NCI-H1436 (cell line): ENCODE data around the gene AACS.
"Not testable (repeated sequence)": the region's sequence is repeated elsewhere in the genome, so short reads cannot be mapped to it uniquely, and the experiment has no call there.

Source experiments
- DNase-seq: peaks from one replicate; lab custom pipeline; 2025; lab: John Stamatoyannopoulos, UW

AACS gene

DNA sequence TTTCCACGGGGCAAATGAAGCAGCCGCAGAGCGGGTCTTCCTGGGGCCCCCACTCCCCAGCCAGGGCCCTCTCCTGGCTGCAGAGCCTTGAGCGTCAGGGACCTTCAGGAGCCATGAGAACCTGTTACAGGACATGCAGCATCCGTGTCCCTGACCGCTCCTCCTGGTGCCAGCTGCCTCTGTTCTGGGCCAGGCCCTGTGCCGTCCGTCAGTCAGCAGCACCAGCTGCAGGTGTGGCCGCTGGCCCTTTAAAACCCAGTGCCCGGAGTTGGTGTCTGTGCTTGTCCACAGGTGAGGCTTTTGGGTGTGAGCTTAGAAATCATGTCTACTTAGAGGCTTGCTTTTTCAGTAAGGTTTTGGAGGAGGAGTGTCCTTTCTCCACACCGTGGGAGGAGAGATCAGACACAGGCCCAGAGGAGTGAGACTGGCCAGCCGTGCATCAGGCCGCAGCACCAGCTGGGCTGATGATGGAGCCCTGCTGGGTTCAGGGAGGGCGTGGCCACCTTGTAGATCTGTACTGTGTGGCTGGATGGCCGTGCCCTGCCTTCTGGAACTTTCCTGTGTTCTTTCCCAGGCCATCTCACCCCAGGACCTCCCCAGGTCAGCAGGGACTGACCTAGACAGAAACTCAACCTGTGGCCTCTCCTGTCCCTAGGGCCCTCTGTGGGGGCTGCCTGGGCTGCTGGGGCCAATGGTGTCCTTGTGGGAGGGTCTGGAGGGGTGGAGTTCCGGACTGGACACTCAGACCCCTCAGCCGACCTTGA, 27.1 kb downstream of the AACS start:
- no peak for DNase-seq

DNA sequence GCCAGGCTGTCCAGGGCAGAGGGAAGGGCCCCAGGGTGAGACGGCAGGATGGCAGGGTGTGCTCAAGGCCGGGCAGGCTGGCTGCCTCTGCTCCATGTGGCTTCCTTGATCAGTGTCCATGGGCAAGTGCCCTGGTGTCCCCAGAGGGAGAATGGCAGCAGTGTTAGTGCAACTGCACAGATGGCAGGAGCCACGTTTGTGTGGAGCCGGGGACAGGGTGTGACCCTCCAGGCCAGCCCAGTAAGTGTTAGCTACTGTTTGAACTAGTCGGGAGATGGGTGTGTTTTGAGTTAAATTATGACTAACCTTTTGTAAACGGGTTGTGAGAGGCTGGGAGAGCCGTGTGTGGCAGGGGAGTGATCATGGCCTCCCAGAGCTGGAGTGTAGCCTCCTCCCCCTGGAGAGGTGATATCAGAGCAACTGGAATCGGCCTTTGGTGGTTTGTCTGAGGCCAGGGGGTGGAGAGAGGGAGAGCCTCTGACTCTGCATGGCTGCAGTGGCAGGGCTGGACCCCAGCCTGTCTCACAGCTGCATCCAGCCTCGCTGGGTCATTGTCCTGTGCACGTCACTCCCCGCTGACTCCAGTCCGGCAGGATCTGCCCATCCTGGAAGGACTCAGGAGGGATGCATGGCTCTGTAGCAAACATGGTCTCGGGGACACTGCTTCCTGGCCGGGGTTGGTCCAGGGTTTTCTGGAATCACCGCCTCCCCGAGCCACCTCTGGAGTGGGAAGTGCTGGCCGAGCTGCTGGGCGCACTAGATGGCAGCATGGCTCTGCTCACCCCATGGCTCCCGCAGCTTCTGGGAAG, 27.8 kb downstream of the AACS start:
- no peak for DNase-seq

- DNase-seq: no peak
These were observed 28.6 kb downstream of the AACS start for GRCh38 chr12:125093681-125094330.

GRCh38 chr12:125096894-125097293, 31.7 kb downstream of the AACS start:
- DNase-seq: no peak

GRCh38 chr12:125097427-125097826, 32.2 kb downstream of the AACS start:
- DNase-seq: no peak

DNA sequence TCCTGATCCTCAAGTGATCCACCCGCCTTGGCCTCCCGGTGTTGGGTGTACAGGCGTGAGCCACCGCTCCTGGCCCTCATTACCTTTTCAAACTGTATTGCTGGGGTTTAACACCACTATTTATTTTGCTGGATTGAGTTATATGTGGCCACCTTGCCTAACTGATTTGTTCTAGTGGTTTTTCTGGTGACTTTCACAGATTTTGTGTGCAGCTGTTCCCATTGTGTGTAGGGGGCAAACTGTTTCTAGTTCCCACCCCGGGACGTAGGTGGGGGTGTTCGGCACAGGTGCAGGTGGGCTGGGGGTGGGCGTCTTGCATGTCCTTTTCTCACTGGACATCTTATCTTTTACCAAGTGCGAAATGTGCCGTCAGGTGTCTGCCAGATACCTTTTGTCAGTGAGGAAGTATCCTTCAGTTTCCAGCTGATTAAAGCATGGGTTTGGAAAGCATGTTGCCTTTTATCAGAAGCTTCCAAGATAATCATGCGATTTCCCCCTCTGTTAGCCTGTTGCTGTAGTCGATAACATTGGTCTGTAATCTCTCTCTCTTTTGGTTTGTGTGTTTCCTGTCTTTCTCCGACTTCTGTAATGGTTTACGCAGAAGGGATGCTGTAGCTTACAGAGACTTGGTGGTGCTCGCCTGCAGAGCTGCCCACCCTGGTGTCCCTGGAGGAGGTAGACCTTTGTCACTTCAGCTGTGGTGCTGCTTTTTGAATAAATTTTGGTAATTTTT, 33.6 kb downstream of the AACS start:
- DNase-seq: no peak

GRCh38 chr12:125099409-125099782, 34.2 kb downstream of the AACS start:
- DNase-seq: no peak

DNA sequence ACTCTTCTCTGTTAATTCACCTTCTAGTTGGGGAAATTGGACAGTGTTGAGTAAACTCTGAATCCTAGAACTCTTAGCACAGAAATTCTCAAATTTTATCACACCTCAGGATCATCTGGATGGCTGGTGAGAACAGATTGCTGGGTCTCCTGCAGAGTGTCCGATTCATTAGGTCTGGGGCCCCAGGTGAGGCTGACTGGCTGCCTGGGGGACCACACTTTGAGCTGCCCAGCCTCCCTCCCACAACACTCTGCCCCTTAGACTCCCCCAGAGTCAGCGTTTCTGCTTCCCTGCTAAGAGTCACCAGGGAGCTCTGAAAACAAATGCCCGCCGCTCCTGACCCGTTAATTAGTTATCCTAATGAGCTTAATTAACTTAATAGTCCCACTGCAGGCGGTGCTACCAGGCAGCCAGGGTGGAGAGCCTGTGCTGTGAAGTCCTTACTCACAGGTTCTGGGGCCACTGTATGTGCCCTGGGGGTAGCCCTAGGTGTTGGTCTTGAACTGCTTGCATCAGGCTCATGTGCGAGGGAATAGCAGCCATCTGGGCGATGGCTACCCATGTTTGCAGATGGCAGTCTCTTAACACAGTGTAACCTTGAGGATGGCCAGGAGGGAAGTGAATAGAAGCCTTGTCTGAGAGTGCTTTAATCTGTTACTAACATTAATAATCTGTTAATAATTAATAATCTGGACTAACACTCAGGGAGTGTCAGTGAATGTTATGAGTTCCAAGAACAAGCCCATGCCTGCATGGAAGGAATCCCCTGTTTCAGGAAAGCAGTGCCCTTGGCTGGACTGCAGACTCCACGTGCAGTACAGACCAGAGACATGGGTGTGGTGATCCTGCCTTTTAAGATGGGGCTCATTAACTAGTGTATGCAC, 35.6 kb downstream of the AACS start:
- DNase-seq: no peak

- no peak for DNase-seq
These were observed 39.7 kb downstream of the AACS start for GRCh38 chr12:125104982-125105381.

- DNase-seq: no peak
These were observed 40.4 kb downstream of the AACS start for GRCh38 chr12:125105600-125105999.

DNA sequence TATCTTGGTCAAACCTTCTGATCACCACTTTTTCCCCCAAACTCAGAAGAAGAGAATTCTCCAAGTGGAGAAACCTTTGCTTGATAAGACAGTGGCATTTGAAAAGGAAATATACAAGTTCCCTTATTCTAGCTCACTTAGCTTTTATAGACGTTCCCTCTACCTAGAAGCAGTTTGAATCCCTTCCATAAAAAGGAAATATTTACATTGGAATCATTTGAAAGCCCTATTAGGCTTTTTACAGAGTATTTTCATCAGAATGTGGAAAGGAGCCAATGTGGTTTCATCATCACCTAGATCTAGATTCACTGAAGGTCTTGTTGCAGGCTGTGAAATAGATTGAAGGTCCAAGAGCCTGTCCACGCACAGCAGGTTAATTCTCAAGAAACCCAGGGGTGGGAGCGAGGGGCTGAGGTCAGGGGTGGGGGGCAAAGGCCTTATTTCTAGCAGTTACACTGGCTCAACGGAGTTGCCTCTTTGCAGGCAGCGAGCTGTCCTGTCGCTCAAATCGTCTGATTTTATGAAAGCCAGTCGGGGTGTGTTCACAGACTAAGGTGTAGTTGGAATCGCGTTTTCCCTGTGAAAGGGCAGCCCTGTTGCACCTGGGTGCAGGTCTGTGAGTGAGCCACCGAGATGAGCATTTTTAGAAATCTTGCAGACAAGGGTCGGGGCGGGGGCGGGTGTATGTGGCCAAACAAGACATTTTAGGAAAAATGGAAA, 45.6 kb downstream of the AACS start:
- DNase-seq: no peak

DNA sequence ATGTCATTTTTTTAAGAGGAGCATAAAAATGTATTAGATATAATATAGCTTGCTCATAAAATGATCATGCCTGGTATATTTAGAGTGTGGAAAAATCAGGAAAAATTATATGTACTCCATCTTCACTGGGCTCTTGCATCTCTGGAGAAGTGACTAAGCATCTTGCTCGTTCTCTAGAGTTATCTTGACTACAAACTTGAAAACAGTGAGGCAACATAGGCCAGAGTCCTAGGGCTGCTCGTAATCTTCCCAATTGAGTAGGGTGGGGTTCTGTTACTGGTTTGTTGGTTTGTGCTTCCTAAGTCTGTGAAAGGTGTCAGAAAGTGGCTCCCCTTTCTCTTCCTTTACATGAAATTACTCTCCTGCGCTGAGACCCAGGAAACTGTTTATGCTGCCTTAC, 46.2 kb downstream of the AACS start:
- DNase-seq: no peak

GRCh38 chr12:125112614-125113013, 47.4 kb downstream of the AACS start:
- DNase-seq: not testable (repeated sequence)

GRCh38 chr12:125113263-125113662, 48.0 kb downstream of the AACS start:
- no peak for DNase-seq

DNA sequence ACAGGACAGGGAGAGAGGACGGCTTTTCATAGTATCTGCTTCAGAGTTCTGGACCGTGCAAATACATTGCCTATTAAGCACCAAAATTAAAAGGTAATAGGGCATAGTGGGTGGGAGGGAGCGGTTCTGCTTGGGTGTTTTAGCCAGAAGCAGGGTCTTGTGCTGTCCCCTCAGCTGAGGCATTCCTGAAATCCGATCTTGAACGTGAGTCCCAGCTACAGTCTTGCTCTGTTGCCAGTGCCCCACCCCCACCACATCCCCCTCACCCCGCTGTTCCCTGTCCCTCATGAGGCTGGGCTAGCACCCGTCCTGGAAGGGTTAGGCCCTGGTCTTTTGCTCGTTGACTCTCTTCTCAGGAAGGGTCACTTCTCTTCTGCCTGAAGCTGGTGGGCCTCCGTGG, 48.6 kb downstream of the AACS start:
- no peak for DNase-seq

GRCh38 chr12:125114365-125115141, 49.3 kb downstream of the AACS start:
- no peak for DNase-seq

GRCh38 chr12:125120566-125120965, 55.3 kb downstream of the AACS start:
- no peak for DNase-seq

DNA sequence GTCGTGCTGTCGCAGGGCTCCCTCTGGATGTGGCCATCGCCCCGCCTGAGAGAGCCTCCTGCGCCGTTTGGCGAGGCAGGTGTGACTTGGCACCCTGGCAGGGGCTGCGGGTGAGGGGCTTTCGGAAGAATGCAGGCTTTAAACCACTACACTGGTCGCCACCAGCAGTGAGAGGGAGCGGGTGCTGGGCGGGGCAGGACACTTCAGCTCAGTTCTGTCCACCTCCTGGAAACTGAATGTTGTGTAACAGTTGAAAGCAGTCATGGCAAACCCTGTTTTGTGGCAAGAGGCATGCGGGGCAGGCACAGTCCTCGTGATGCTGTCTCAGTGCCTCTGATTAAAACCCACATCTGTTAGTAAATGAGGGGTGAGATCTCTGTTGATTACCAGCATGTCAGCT, 55.9 kb downstream of the AACS start:
- DNase-seq: no peak

DNA sequence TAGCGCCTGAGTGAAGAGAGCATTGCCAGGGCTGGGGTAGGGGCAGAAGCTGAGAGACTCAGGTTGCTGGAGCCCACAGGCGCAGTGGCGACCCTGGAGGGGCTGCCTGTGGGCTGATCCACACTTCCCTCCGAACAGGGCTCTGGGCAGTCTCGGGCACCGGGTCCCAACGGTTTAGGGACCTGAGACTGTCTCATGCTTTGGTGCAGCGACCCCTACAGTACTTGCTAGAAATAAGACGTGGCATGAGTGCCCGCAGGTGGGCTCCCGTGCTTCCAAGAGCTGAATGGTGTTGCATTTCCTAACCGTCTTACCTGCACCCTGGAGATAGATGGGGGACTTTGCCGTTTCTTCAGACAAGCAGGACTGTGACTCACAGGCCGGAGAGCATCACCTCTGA, 57.4 kb downstream of the AACS start:
- no peak for DNase-seq
